ENCODE measurements around the gene DSEL. TPM values are rescaled to one million over a fixed set of nuclear protein-coding genes. Genes with fewer than 3 reads are reported as not detected.

Gene DSEL
- total RNA-seq: 1.3 and 2.2 TPM in 2 replicates

GRCh38 chr18:67516539-67517443 lies at the start of gene DSEL:
Gene DSEL (minus strand): TSS chr18:67516720. CDS start chr18:67514608, 2,112 bp downstream.

Measured in tracheal epithelial cell (primary cell).